Measurements from ENCODE around the gene SPEN.

Gene SPEN

DNA sequence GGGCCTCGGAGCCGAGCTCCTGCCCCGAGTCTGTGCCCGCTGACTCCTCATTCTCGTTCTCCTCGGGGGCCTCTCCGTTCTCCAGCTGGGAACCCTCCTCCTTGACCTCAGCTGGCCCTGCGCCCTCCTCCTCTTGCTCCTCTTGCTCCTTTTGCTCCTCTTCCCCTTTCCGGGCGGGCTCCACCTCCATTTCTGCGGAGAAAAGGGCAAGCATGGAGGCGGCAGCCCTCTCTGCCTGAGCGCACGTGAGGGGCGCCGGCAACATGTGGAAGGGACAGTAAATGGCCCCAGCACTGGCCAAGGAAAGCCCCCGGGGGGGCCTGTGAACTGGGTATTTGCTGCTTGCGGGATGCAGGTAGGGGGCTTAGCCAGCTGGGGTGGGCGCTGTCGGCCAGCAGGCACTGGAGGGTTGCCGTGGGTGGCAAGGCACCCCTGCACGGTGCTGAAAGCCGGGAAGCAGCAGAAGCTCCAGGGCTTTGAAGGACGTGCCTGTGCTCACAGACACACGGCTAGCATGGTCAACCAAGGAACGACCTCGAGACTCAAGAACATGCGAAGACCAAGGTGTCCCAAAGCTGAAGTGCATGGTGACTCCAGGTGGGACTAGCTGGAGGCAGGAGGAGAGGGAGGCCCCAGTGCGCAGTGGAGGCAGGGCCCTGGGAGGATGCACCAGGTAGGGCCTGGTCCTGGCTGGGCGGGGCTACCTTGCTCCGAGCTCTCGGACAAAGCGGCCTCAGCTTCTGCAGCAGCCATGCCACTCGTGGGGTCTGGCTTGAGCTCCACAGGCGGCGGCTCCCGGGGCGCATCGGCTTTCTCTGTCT lies 97.7 kb downstream of the SPEN start:
- no peak overlapping the region for H3K27ac ChIP-seq
- no peak for DNase-seq
- in situ Hi-C loops (cut with HindIII; ENCODE audit: low pct_ligation_motif_present, low sequenced_read_pairs): no loop called here
- TF ChIP-seq CTCF (IDR thresholded peaks at IDR 0.05; ENCODE audit: low read depth, low read length, missing control alignments): no peak
- H3K4me3 ChIP-seq (ENCODE audit: low read depth, low read length): no peak overlapping the region
- H3K27me3 ChIP-seq (replicated peaks): no peaks in the 10 kb centered on the region
- peaks cover 67% of the 10 kb centered on the region for H3K36me3 ChIP-seq (replicated peaks)

- no peaks in the 10 kb centered on the region for H3K27me3 ChIP-seq (replicated peaks)
- no peak overlapping the region for H3K27ac ChIP-seq
- in situ Hi-C loops (cut with HindIII; ENCODE audit: low pct_ligation_motif_present, low sequenced_read_pairs): no loop called here
- TF ChIP-seq CTCF (IDR thresholded peaks at IDR 0.05; ENCODE audit: low read depth, low read length, missing control alignments): no peak
- peaks cover 61% of the 10 kb centered on the region for H3K36me3 ChIP-seq (replicated peaks)
- no peak for DNase-seq
- H3K4me3 ChIP-seq (ENCODE audit: low read depth, low read length): no peak overlapping the region
Observed at GRCh38 chr1:15945832-15946448, 98.4 kb downstream of the SPEN start.

DNA sequence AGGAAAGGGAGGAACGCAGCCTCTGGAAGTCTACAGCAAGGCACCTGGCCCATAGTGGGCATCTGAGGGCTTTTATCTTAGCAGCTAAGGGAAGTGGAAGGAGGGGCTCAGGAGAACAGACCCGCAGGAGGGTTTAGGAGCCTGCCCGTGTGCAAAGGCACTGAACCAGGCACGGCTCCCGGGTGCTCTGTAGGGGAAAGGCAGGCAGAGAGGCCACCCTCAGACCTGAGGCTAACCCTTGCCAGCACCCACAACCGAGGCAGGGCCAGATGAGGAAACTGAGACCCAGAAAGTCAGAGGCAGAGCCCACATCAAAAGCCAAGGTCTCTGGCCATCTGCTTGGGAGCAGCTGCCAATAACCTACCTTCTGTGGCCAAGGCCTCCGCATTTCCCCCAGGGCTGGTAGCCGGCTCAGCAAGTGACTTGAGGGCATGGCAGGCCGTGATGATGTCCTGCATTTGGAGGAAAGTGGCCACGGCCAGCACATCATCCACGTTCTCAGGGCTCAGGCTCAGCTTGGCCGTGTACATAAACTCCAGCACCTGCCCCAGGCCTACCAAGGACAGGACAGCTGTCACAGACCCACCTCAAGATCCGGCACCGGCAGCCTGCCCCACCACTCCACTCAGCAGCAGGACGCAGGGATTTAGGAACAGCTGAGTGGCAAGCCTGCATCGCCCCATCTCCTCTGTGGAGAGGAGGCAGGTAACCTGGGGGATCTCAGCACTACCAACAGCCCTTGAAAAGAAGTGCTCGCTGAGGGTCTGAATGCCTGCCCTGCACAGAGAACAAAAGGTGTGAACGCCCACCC lies 99.3 kb downstream of the SPEN start:
- no peaks in the 10 kb centered on the region for H3K27me3 ChIP-seq (replicated peaks)
- H3K27ac ChIP-seq: no peak overlapping the region
- no peak for TF ChIP-seq CTCF (IDR thresholded peaks at IDR 0.05; ENCODE audit: low read depth, low read length, missing control alignments)
- peaks cover 53% of the 10 kb centered on the region for H3K36me3 ChIP-seq (replicated peaks)
- no peak overlapping the region for H3K4me3 ChIP-seq (ENCODE audit: low read depth, low read length)
- in situ Hi-C loops (cut with HindIII; ENCODE audit: low pct_ligation_motif_present, low sequenced_read_pairs): no loop called here
- no peak for DNase-seq

- no peak overlapping the region for H3K27ac ChIP-seq
- H3K27me3 ChIP-seq (replicated peaks): no peaks in the 10 kb centered on the region
- in situ Hi-C loops (cut with HindIII; ENCODE audit: low pct_ligation_motif_present, low sequenced_read_pairs): no loop called here
- peaks cover 45% of the 10 kb centered on the region for H3K36me3 ChIP-seq (replicated peaks)
- no peak for DNase-seq
- no peak overlapping the region for H3K4me3 ChIP-seq (ENCODE audit: low read depth, low read length)
- TF ChIP-seq CTCF (IDR thresholded peaks at IDR 0.05; ENCODE audit: low read depth, low read length, missing control alignments): no peak
Observed at GRCh38 chr1:15947382-15948090, 100.0 kb downstream of the SPEN start.

GRCh38 chr1:15948091-15948591 lies 100.6 kb downstream of the SPEN start:
- Histone ChIP-seq H3K27me3 (replicated peaks) (no peaks in the 10 kb centered on the region), H3K4me3 (ENCODE audit: low read depth, low read length) (no peak overlapping the region), H3K27ac (peak overlapping the region; percentile 100), H3K36me3 (replicated peaks) (peaks cover 39% of the 10 kb centered on the region)
- TF ChIP-seq CTCF (IDR thresholded peaks at IDR 0.05; ENCODE audit: low read depth, low read length, missing control alignments): peak; percentile 1
- DNase-seq: no peak
- in situ Hi-C loops (cut with HindIII; ENCODE audit: low pct_ligation_motif_present, low sequenced_read_pairs): no loop called here
